Neutrophil (primary cell): ENCODE measurements around the gene PLXNA4.

Experiments
- H3K27ac ChIP-seq: fragments of 200-600 bp; sonication (generic); 2 replicates; pipeline ENCODE4 v1.5.1; 2016; ENCODE audit warnings: mild to moderate bottlenecking, moderate library complexity
- H3K27me3 ChIP-seq: fragments of 200-600 bp; sonication (generic); 2 replicates; pipeline ENCODE4 v1.6.0; 2016; ENCODE audit warnings: mild to moderate bottlenecking
- H3K36me3 ChIP-seq: fragments of 200-600 bp; sonication (generic); 2 replicates; pipeline ENCODE4 v1.5.1; 2017
- H3K4me1 ChIP-seq, 2 experiments: fragments of 200-600 bp in 1 of 2; sonication (generic) in 1 of 2; 1 replicate in 1 of 2; 2 replicates in 1 of 2; pipeline versions ENCODE4 v1.5.1 to v1.6.1; 2013 to 2016; ENCODE audit warnings: low read depth in 1 of 2, low read length in 1 of 2, mild to moderate bottlenecking in 1 of 2, moderate library complexity in 1 of 2; ENCODE audit not compliant: control insufficient read depth in 1 of 2, insufficient read depth in 1 of 2
- H3K4me3 ChIP-seq, 2 experiments: fragments of 200-600 bp in 1 of 2; sonication (generic) in 1 of 2; 1 replicate in 1 of 2; 2 replicates in 1 of 2; pipeline ENCODE4 v1.5.1; 2013 to 2016; ENCODE audit warnings: low read depth in 1 of 2, low read length in 1 of 2, mild to moderate bottlenecking in 1 of 2, moderate library complexity in 1 of 2
- H3K9me3 ChIP-seq: fragments of 200-600 bp; sonication (generic); 2 replicates; pipeline ENCODE4 v1.5.1; 2016
- CTCF ChIP-seq: fragments of 200-600 bp; sonication (generic); IDR thresholded peaks from 2 replicates; pipeline ENCODE4 v1.5.1; 2016; ENCODE audit warnings: antibody characterized with exemption

Gene PLXNA4

GRCh38 chr7:132578826-132579225 lies 2.6 kb upstream of the PLXNA4 start:
- Histone ChIP-seq H3K36me3 (no peaks in the 10 kb centered on the region), H3K9me3 (no peaks in the 10 kb centered on the region), H3K4me1 (peaks cover 0 to 8% of the 10 kb centered on the region in 2 experiments), H3K27me3 (peaks cover 76% of the 10 kb centered on the region), H3K4me3 (no peak overlapping the region), H3K27ac (no peak overlapping the region)
- no peak for TF ChIP-seq CTCF

GRCh38 chr7:132578050-132578370 lies 1.7 kb upstream of the PLXNA4 start:
- Histone ChIP-seq H3K27me3 (peaks cover 84% of the 10 kb centered on the region), H3K27ac (no peak overlapping the region), H3K4me1 (peaks cover 0 to 8% of the 10 kb centered on the region in 2 experiments), H3K36me3 (no peaks in the 10 kb centered on the region), H3K9me3 (no peaks in the 10 kb centered on the region), H3K4me3 (no peak overlapping the region)
- TF ChIP-seq CTCF = no peak

GRCh38 chr7:132577206-132578049 lies 1.2 kb upstream of the PLXNA4 start:
- Histone ChIP-seq H3K4me3 (no peak overlapping the region), H3K4me1 (peaks cover 0 to 8% of the 10 kb centered on the region in 2 experiments)

GRCh38 chr7:132576721-132577085 lies 433 bp upstream of the PLXNA4 start:
- H3K9me3 ChIP-seq = no peaks in the 10 kb centered on the region
- H3K4me1 ChIP-seq = peaks cover 0 to 8% of the 10 kb centered on the region in 2 experiments
- H3K36me3 ChIP-seq = no peaks in the 10 kb centered on the region
- TF ChIP-seq CTCF = no peak
- no peak overlapping the region for H3K4me3 ChIP-seq
- H3K27me3 ChIP-seq = peaks cover 94% of the 10 kb centered on the region
- no peak overlapping the region for H3K27ac ChIP-seq

More at GRCh38 chr7:132577206-132578049, 1.2 kb upstream of the PLXNA4 start:
- no peak for TF ChIP-seq CTCF
- Histone ChIP-seq H3K27ac (no peak overlapping the region), H3K9me3 (no peaks in the 10 kb centered on the region), H3K36me3 (no peaks in the 10 kb centered on the region), H3K27me3 (peaks cover 90% of the 10 kb centered on the region)

- Histone ChIP-seq H3K36me3 (no peaks in the 10 kb centered on the region), H3K27me3 (peaks cover 98% of the 10 kb centered on the region), H3K27ac (no peak overlapping the region), H3K4me1 (peaks cover 0 to 8% of the 10 kb centered on the region in 2 experiments), H3K4me3 (no peak overlapping the region), H3K9me3 (no peaks in the 10 kb centered on the region)
- no peak for TF ChIP-seq CTCF
Measured at GRCh38 chr7:132575419-132575981, 770 bp downstream of the PLXNA4 start.
